NCI-H1694 (cell line): Measurements from ENCODE around the gene VDR.

Source experiments
- DNase-seq: peaks from one replicate; lab custom pipeline; 2025; lab: John Stamatoyannopoulos, UW

The VDR gene

DNA sequence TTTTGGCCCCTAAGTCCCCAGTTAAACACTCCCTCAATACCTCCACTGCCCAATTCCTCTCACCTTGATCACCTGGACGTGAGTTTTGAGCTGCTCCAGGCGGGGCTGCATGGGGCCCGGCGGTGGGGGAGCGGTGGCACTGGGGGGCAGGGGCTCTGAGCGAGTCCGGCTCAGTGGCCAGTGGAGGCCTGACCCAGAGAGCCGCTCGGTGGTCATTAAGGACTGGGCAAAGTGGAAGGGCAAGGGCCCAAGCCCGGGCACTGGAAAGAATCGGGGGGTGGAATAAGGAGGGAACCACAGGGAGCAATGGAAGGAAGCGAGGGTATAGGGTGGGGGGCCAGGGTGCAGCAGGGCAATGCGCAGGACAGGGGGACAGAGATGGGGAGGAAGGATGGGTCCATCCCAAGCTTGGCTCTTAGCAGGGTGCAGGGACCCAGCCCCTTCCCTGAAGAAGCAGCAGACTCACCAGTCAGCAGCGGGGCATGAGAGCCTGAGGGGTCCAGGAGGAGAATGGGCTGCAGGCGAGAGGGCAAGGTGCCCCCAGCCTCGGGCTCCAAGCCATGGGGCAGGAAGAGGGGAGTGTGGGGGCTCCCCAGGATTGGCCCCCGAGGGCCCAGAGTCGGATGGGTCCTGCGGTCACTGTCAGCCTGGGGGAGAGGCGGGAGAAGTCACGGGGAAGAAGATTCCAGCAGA is 109.5 kb downstream of the VDR start:
- DNase-seq: no peak

GRCh38 chr12:47794679-47795078 is 110.1 kb downstream of the VDR start:
- no peak for DNase-seq

DNA sequence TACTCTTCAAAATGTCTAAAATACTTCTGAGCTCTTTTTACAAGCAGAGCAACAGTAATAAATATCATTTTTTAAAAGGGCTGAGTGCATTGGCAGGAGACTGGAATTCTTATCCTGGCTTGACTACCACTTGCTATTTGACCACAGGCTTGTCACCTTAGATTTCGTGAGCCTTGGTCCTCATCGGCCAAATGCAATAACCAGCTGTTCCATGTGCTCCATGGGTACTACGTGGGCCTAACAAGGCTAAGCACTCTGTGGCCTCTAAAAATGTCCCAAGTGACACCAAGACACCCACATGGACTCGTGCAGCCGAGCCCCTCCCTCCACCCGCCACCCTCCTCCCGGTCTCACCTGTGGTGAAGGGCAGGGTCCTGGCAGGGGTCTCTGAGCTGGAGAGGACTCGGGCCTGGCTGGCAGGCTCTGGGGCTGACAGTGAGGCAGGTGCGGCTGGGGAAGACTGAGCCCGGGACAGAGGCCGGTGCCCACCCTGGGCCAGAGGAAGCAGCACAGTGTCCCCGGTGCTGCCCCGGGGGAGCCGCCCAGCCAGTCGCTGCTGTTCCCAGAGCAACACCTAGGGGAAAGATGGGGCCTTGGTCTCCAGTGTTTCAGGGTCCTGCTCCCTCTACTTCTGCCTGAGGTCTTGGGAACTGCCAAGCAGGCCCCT is 111.6 kb downstream of the VDR start:
- no peak for DNase-seq

DNA sequence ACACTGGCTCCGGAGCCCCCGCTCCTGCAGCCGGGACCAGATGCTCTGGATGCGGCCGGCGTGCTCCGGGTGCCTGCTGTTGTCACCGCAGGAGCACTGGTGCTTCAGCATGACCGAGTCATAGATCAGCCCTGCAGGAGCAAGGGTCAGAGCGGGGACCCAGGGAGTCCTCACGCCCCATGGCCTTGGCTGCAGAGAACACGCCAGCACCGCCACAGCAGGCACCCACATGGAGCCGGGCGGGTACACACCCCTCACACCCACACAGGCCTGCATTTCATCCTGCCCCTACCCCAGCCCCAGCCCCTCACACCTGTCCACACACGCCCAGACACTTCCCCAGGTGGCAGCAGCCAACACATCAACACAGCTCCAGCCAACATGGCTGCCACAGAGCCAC is 112.9 kb downstream of the VDR start:
- no peak for DNase-seq
